Esophagus (tissue), 2 donors: ENCODE measurements around the gene SLC35A3. TPM values are rescaled to one million over a fixed set of nuclear protein-coding genes. Genes with fewer than 3 reads are reported as not detected.
"Not testable (repeated sequence)": the region's sequence is repeated elsewhere in the genome, so short reads cannot be mapped to it uniquely, and the experiment has no call there.

Experiments used
- H3K27ac ChIP-seq, 2 donors: one replicate each; pipeline ENCODE4 v1.5.1; 2013; ENCODE audit warnings: low read depth in 2 of 2, mild to moderate bottlenecking in 2 of 2, inconsistent platforms in 1 of 2, low read length in 1 of 2, moderate library complexity in 1 of 2
- H3K27me3 ChIP-seq, 2 donors: one replicate each; pipeline ENCODE4 v1.6.1; 2013; ENCODE audit warnings: low read length in 2 of 2, control low read depth in 1 of 2, mild to moderate bottlenecking in 1 of 2; ENCODE audit not compliant: insufficient read depth in 2 of 2, control insufficient read depth in 1 of 2
- H3K36me3 ChIP-seq, 2 donors: one replicate each; pipeline ENCODE4 v1.6.1; 2013; ENCODE audit warnings: low read length in 1 of 2; ENCODE audit not compliant: control insufficient read depth in 2 of 2, insufficient read depth in 2 of 2
- H3K4me1 ChIP-seq, 2 donors: one replicate each; pipeline ENCODE4 v1.6.1; 2013; ENCODE audit warnings: low read length in 1 of 2; ENCODE audit not compliant: control insufficient read depth in 2 of 2, insufficient read depth in 2 of 2
- H3K4me3 ChIP-seq, 2 donors: one replicate each; pipeline ENCODE4 v1.5.1; 2013; ENCODE audit warnings: low read length in 2 of 2, mild to moderate bottlenecking in 2 of 2, low read depth in 1 of 2, moderate library complexity in 1 of 2
- H3K9me3 ChIP-seq, 2 donors: one replicate each; pipeline ENCODE4 v1.6.1; 2013; ENCODE audit warnings: mild to moderate bottlenecking in 2 of 2, low read depth in 1 of 2, low read length in 1 of 2, moderate library complexity in 1 of 2; ENCODE audit not compliant: control insufficient read depth in 2 of 2, insufficient read depth in 1 of 2
- WGBS, 2 donors: extraction: QIAGEN DNeasy Blood & Tissue Kit; methylation state at CpG; one replicate each; pipeline ENCODE4 v1.1.7; 2013; 5-methylcytosine and 5-hydroxymethylcytosine counted together
- polyA plus RNA-seq, 2 donors: library from polyadenylated mRNA; stranded (reverse); fragments of 200-250 nt; gene quantifications; one replicate each; pipeline ENCODE4 v1.2.3, GENCODE V29; 2013
- donor health status: healthy with polysubstance abuse.
- donor health status: Bipolar disorder and iron deficiency.

SLC35A3 gene
- polyA plus RNA-seq, 2 donors = 9.4 to 16.7 TPM

- WGBS, 2 donors = 75 to 77% methylated on average over 3 of the region's 3 CpGs
- H3K9me3 ChIP-seq = no peaks in the 10 kb centered on the region
- H3K27me3 ChIP-seq = no peaks in the 10 kb centered on the region
- H3K4me3 ChIP-seq = no peak overlapping the region
- no peak overlapping the region for H3K27ac ChIP-seq
- no peaks in the 10 kb centered on the region for H3K36me3 ChIP-seq
- H3K4me1 ChIP-seq = no peaks in the 10 kb centered on the region
Observed at GRCh38 chr1:99955375-99955774, 14.4 kb upstream of the SLC35A3 start.

GRCh38 chr1:99956755-99957154 lies 13.0 kb upstream of the SLC35A3 start:
- Histone ChIP-seq H3K9me3 (no peaks in the 10 kb centered on the region), H3K4me3 (no peak overlapping the region), H3K4me1 (no peaks in the 10 kb centered on the region), H3K27ac (no peak overlapping the region), H3K36me3 (no peaks in the 10 kb centered on the region), H3K27me3 (no peaks in the 10 kb centered on the region)
- 35 to 49% methylated on average over 2 of the region's 2 CpGs for WGBS, 2 donors

- Histone ChIP-seq H3K36me3 (no peaks in the 10 kb centered on the region), H3K4me3 (no peak overlapping the region), H3K27me3 (no peaks in the 10 kb centered on the region), H3K9me3 (no peaks in the 10 kb centered on the region), H3K4me1 (no peaks in the 10 kb centered on the region), H3K27ac (no peak overlapping the region)
- 87 to 95% methylated on average over 1 of the region's 1 CpG for WGBS, 2 donors
Observed at GRCh38 chr1:99957818-99958217, 12.0 kb upstream of the SLC35A3 start.

GRCh38 chr1:99959189-99959705 lies 10.5 kb upstream of the SLC35A3 start:
- H3K4me1 ChIP-seq, H3K4me3 ChIP-seq, H3K27me3 ChIP-seq, H3K9me3 ChIP-seq, H3K36me3 ChIP-seq, H3K27ac ChIP-seq: not testable (repeated sequence)
- whole genome bisulfite sequencing, 2 donors = 52 to 60% methylated on average over 7 of the region's 7 CpGs

- H3K27me3 ChIP-seq, H3K9me3 ChIP-seq, H3K4me3 ChIP-seq, H3K27ac ChIP-seq, H3K4me1 ChIP-seq, H3K36me3 ChIP-seq: not testable (repeated sequence)
- 96 to 100% methylated on average over 4 to 5 of the region's 5 CpGs for WGBS, 2 donors
Observed at GRCh38 chr1:99960260-99960659, 9.5 kb upstream of the SLC35A3 start.

- H3K27ac ChIP-seq = no peak overlapping the region
- H3K4me1 ChIP-seq = no peaks in the 10 kb centered on the region
- no peaks in the 10 kb centered on the region for H3K36me3 ChIP-seq
- H3K4me3 ChIP-seq = no peak overlapping the region
- no peaks in the 10 kb centered on the region for H3K9me3 ChIP-seq
- no peaks in the 10 kb centered on the region for H3K27me3 ChIP-seq
Observed at GRCh38 chr1:99963041-99963795, 6.6 kb upstream of the SLC35A3 start.

GRCh38 chr1:99964806-99965205 lies 5.0 kb upstream of the SLC35A3 start:
- no peaks in the 10 kb centered on the region for H3K27me3 ChIP-seq
- H3K36me3 ChIP-seq = no peaks in the 10 kb centered on the region
- WGBS, 2 donors = 82 to 87% methylated on average over 3 of the region's 3 CpGs
- H3K27ac ChIP-seq = no peak overlapping the region
- H3K9me3 ChIP-seq = no peaks in the 10 kb centered on the region
- no peak overlapping the region for H3K4me3 ChIP-seq
- H3K4me1 ChIP-seq = peaks cover 0 to 4% of the 10 kb centered on the region in 2 donors

GRCh38 chr1:99965646-99966375 lies 4.0 kb upstream of the SLC35A3 start:
- Histone ChIP-seq H3K9me3 (no peaks in the 10 kb centered on the region), H3K4me1 (peaks cover 0 to 4% of the 10 kb centered on the region in 2 donors), H3K4me3 (no peak overlapping the region), H3K27ac (no peak overlapping the region), H3K36me3 (no peaks in the 10 kb centered on the region), H3K27me3 (no peaks in the 10 kb centered on the region)
- 49 to 50% methylated on average over 2 of the region's 2 CpGs for WGBS, 2 donors

- no peak overlapping the region for H3K27ac ChIP-seq
- no peaks in the 10 kb centered on the region for H3K27me3 ChIP-seq
- no peaks in the 10 kb centered on the region for H3K9me3 ChIP-seq
- H3K36me3 ChIP-seq = no peaks in the 10 kb centered on the region
- no peak overlapping the region for H3K4me3 ChIP-seq
- peaks cover 0 to 4% of the 10 kb centered on the region in 2 donors for H3K4me1 ChIP-seq
- WGBS, 2 donors = 95 to 96% methylated on average over 4 of the region's 4 CpGs
Observed at GRCh38 chr1:99968214-99968613, 1.6 kb upstream of the SLC35A3 start.
